HEK293T (cell line): Measurements from ENCODE around the gene TLCD2.

Experiments
- CTCF ChIA-PET: fragments of 350-600 bp; formaldehyde crosslinking; extraction: SDS; loops from one replicate; lab custom pipeline; 2021; ENCODE audit warnings: antibody characterized with exemption, inconsistent platforms; lab: Yijun Ruan, JAX
- POLR2A ChIA-PET: fragments of 350-600 bp; formaldehyde crosslinking; extraction: SDS; loops from one replicate; lab custom pipeline; 2020; ENCODE audit warnings: antibody characterized with exemption, inconsistent platforms; lab: Yijun Ruan, JAX
- DNase-seq: peaks from one replicate; pipeline ENCODE4 v3.0.0; 2012; ENCODE audit warnings: mixed read lengths; ENCODE audit errors: extremely low spot score
- ARNT ChIP-seq: fragments of 450-650 bp; IDR thresholded peaks from 2 replicates; pipeline ENCODE4 v1.6.1; 2017; ENCODE audit warnings: mild to moderate bottlenecking
- BHLHE40 ChIP-seq: fragments of 450-650 bp; IDR thresholded peaks from 2 replicates; pipeline ENCODE4 v1.6.1; 2016; ENCODE audit warnings: mild to moderate bottlenecking, moderate library complexity, borderline replicate concordance
- CTBP1 ChIP-seq: fragments of 450-650 bp; IDR thresholded peaks from 2 replicates; pipeline ENCODE4 v1.6.1; 2016; ENCODE audit warnings: borderline replicate concordance
- ELF4 ChIP-seq: fragments of 450-650 bp; IDR thresholded peaks from 2 replicates; pipeline ENCODE4 v1.6.1; 2017; ENCODE audit warnings: antibody characterized with exemption
- FOXA1 ChIP-seq: fragments of 450-650 bp; IDR thresholded peaks from 2 replicates; pipeline ENCODE4 v1.6.1; 2016; ENCODE audit warnings: mild to moderate bottlenecking
- FOXK2 ChIP-seq: fragments of 450-650 bp; IDR thresholded peaks from 2 replicates; pipeline ENCODE4 v1.6.1; 2016; ENCODE audit warnings: mild to moderate bottlenecking
- FOXM1 ChIP-seq: fragments of 450-650 bp; IDR thresholded peaks from 2 replicates; pipeline ENCODE4 v1.6.1; 2017; ENCODE audit warnings: mild to moderate bottlenecking, borderline replicate concordance
- HDGF ChIP-seq: fragments of 450-650 bp; IDR thresholded peaks from 2 replicates; pipeline ENCODE4 v1.6.1; 2017; ENCODE audit warnings: antibody characterized with exemption, borderline replicate concordance
- L3MBTL2 ChIP-seq: fragments of 450-650 bp; conservative IDR thresholded peaks from 2 replicates; pipeline ENCODE4 v1.6.1; 2016; ENCODE audit warnings: mild to moderate bottlenecking
- LEF1 ChIP-seq: fragments of 450-650 bp; IDR thresholded peaks from 2 replicates; pipeline ENCODE4 v1.6.1; 2017; ENCODE audit warnings: mild to moderate bottlenecking, borderline replicate concordance
- NFRKB ChIP-seq: fragments of 450-650 bp; IDR thresholded peaks from 2 replicates; pipeline ENCODE4 v1.6.1; 2016; ENCODE audit warnings: mild to moderate bottlenecking, moderate library complexity
- PKNOX1 ChIP-seq: fragments of 450-650 bp; IDR thresholded peaks from 2 replicates; pipeline ENCODE4 v1.6.1; 2016
- SP1 ChIP-seq: fragments of 450-650 bp; IDR thresholded peaks from 2 replicates; pipeline ENCODE4 v1.6.1; 2017
- SUZ12 ChIP-seq: fragments of 450-650 bp; IDR thresholded peaks from 2 replicates; pipeline ENCODE4 v1.6.1; 2016; ENCODE audit warnings: mild to moderate bottlenecking
- TARDBP ChIP-seq: fragments of 450-650 bp; IDR thresholded peaks from 2 replicates; pipeline ENCODE4 v1.6.1; 2016
- ZNF384 ChIP-seq: fragments of 450-650 bp; IDR thresholded peaks from 2 replicates; pipeline ENCODE4 v1.6.1; 2016

The TLCD2 gene, protein sequence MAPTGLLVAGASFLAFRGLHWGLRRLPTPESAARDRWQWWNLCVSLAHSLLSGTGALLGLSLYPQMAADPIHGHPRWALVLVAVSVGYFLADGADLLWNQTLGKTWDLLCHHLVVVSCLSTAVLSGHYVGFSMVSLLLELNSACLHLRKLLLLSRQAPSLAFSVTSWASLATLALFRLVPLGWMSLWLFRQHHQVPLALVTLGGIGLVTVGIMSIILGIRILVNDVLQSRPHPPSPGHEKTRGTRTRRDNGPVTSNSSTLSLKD

GRCh38 chr17:1709971-1710806 lies at the start of gene TLCD2:
Gene TLCD2 (minus strand): TSS chr17:1710377. CDS start chr17:1710242, 135 bp downstream.
- ChIA-PET POLR2A (no interaction called here), CTCF (no interaction called here)
- peak; percentile 64 for DNase-seq
- TF ChIP-seq SP1 (no peak), SUZ12 (no peak), ZNF384 (no peak), NFRKB (no peak), TARDBP (no peak), L3MBTL2 (no peak), ARNT (no peak), HDGF (no peak)

DNA sequence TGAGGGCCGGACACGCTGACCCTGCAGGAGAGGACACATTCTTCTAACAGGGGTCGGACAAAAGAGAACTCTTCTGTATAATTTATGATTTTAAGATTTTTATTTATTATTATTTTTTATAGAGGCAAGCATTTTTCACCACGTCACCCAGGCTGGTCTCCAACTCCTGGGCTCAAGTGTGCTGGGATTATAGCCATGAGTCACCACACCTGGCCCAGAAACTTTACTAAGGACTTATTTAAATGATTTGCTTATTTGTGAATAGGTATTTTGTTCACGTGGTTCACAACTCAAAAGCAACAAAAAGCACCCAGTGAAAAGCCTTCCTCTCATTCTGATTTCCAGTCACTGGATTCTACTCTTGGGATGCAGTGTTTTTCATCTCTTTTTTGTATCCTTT lies 49.4 kb upstream of the TLCD2 start:
- POLR2A ChIA-PET: no interaction called here
- DNase-seq: no peak
- TF ChIP-seq FOXK2 (no peak), TARDBP (no peak), PKNOX1 (no peak), SUZ12 (no peak), ZNF384 (no peak), FOXA1 (no peak), LEF1 (no peak), ELF4 (no peak)
- CTCF ChIA-PET: no interaction called here

DNA sequence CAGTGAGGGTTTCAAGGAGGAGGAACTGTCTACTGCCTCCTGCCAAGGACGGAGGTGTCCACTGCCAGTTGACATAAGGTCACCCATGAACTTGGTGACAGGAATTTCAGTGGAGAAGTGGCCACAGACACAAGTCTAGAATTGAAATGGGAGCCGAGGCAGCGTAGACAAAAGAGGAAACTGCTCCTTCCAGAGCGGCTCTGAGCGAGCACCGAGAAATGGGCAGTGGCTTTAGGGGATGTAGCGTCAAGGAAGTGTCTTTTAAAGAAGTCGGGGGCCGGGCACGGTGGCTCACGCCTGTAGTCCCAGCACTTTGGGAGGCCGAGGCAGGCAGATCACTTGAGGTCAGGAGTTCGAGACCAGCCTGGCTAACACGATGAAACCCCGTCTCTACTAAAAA lies 48.6 kb upstream of the TLCD2 start:
- no peak for DNase-seq
- CTCF ChIA-PET: no interaction called here
- TF ChIP-seq SUZ12 (no peak), TARDBP (no peak), L3MBTL2 (no peak), FOXK2 (no peak), NFRKB (no peak), LEF1 (no peak), FOXA1 (no peak), CTBP1 (no peak), ELF4 (no peak), FOXM1 (no peak), HDGF (no peak), ARNT (no peak)
- POLR2A ChIA-PET: no interaction called here

DNA sequence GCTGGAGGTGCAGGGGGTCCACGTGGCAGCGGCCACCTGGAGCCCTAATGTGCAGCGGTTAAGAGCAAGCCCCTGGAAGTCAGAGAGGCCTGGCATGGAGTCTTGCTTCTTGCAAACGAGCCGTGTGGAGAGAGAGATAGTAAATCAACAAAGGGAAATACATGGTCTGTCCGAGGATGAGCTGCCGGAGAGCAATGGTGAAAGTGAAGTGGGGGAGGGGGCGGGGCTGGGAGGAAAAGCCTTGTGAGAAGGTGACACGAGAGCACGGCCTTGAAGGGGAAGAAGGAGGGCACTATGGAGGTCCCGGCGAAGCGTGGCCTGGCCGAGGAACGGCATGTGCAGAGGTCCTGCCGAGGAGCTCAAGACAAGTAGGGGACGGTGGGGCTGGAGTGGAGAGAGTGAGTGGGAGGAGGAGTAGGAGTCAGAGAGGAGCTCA lies 45.7 kb upstream of the TLCD2 start:
- CTCF ChIA-PET: no interaction called here
- POLR2A ChIA-PET: interaction anchor here (0.6 kb wide), 1 partner anchor 55 kb away, joined by 3 read pairs; no protein-coding TSS in a partner anchor
- TF ChIP-seq CTBP1 (no peak), HDGF (no peak), ELF4 (no peak), TARDBP (no peak), LEF1 (no peak), FOXA1 (no peak), ARNT (no peak), SUZ12 (no peak), L3MBTL2 (no peak), BHLHE40 (no peak), FOXK2 (no peak), ZNF384 (no peak)
- no peak for DNase-seq

GRCh38 chr17:1755252-1755826 lies 45.2 kb upstream of the TLCD2 start:
- no peak for DNase-seq
- ChIA-PET POLR2A (interaction anchor here (0.6 kb wide), 1 partner anchor 56 kb away, joined by 3 read pairs; no protein-coding TSS in a partner anchor), CTCF (no interaction called here)
- TF ChIP-seq CTBP1: no peak
- no peak for TF ChIP-seq SUZ12
- TF ChIP-seq PKNOX1: no peak
- TF ChIP-seq LEF1: no peak
- TF ChIP-seq FOXM1: no peak
- no peak for TF ChIP-seq NFRKB
- no peak for TF ChIP-seq SP1
- TF ChIP-seq FOXA1: no peak
- TF ChIP-seq ELF4: no peak
- TF ChIP-seq ARNT: no peak
- no peak for TF ChIP-seq L3MBTL2
- TF ChIP-seq HDGF: no peak
- TF ChIP-seq FOXK2: no peak
- no peak for TF ChIP-seq TARDBP
- no peak for TF ChIP-seq BHLHE40
- TF ChIP-seq ZNF384: no peak
